ENCODE measurements around the gene OTOA. TPM values are rescaled to one million over a fixed set of nuclear protein-coding genes. Genes with fewer than 3 reads are reported as not detected.
"Not testable (repeated sequence)": the region's sequence is repeated elsewhere in the genome, so short reads cannot be mapped to it uniquely, and the experiment has no call there.

Gene OTOA
- total RNA-seq, 1 donor from 2014 or later = not detected

DNA sequence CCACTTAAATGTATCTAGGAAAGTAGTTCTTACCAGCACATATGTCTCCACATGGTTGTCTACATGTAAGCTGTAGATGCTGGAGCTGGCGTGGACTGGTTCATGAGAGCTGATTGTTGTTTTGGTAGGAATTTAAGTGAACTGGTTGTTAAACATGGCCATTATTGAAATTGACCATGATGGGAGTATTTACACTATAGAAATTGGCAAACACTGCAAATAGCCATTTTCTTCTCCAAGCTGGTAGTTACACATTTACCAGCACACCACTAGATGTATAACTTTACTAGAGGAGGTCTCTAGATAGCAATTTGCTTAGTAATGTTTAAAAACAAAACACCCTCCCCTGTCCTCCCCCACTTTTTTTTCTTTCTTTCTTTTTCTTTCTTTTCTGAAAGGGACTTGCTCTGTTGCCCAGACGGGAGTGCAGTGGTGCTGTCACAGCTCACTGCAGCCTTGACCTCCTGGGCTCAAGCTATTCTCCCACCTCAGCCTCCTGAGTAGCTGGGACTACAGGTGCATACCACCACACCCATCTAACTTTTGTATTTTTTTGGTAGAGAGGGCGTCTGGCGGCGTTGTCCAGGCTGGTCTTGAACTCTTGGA is 35.5 kb upstream of the OTOA start:
- H3K36me3 Mint-ChIP-seq = peaks cover 55% of the 10 kb centered on the region
- peaks cover 4% of the 10 kb centered on the region for H3K9me3 Mint-ChIP-seq
- no peak overlapping the region for H3K4me2 ChIP-seq
- no peaks in the 10 kb centered on the region for H3K79me2 ChIP-seq (ENCODE audit: low read depth)
- H3K9ac ChIP-seq = no peak overlapping the region
- no peak overlapping the region for H3K27ac Mint-ChIP-seq
- H4K20me1 ChIP-seq (ENCODE audit: low read depth) = no peaks in the 10 kb centered on the region
- no peaks in the 10 kb centered on the region for H3F3A ChIP-seq (ENCODE audit: low read depth)
- peaks cover 2% of the 10 kb centered on the region for H3K27me3 Mint-ChIP-seq (ENCODE audit: insufficient read depth, low read depth)
- TF ChIP-seq, protein P1, sequence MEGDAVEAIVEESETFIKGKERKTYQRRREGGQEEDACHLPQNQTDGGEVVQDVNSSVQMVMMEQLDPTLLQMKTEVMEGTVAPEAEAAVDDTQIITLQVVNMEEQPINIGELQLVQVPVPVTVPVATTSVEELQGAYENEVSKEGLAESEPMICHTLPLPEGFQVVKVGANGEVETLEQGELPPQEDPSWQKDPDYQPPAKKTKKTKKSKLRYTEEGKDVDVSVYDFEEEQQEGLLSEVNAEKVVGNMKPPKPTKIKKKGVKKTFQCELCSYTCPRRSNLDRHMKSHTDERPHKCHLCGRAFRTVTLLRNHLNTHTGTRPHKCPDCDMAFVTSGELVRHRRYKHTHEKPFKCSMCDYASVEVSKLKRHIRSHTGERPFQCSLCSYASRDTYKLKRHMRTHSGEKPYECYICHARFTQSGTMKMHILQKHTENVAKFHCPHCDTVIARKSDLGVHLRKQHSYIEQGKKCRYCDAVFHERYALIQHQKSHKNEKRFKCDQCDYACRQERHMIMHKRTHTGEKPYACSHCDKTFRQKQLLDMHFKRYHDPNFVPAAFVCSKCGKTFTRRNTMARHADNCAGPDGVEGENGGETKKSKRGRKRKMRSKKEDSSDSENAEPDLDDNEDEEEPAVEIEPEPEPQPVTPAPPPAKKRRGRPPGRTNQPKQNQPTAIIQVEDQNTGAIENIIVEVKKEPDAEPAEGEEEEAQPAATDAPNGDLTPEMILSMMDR (IDR thresholded peaks at IDR 0.05) = no peak
- TF ChIP-seq EZH2 (IDR thresholded peaks at IDR 0.05) = no peak
- TF ChIP-seq EZH2phosphoT487 (IDR thresholded peaks at IDR 0.05) = no peak
- H3K27ac ChIP-seq = no peak overlapping the region
- no peaks in the 10 kb centered on the region for H3K9me3 ChIP-seq (ENCODE audit: low read depth)
- H3K27me3 ChIP-seq = no peaks in the 10 kb centered on the region
- H2AFZ ChIP-seq (replicated peaks) = no peak overlapping the region
- H3K4me1 Mint-ChIP-seq = peaks cover 2% of the 10 kb centered on the region
- DNase-seq (ENCODE audit: low spot score) = no peak
- no peaks in the 10 kb centered on the region for H3K4me1 ChIP-seq
- no peak overlapping the region for H3K4me3 ChIP-seq
- no peak overlapping the region for H3K4me3 Mint-ChIP-seq
- H3K36me3 ChIP-seq = peaks cover 11% of the 10 kb centered on the region

DNA sequence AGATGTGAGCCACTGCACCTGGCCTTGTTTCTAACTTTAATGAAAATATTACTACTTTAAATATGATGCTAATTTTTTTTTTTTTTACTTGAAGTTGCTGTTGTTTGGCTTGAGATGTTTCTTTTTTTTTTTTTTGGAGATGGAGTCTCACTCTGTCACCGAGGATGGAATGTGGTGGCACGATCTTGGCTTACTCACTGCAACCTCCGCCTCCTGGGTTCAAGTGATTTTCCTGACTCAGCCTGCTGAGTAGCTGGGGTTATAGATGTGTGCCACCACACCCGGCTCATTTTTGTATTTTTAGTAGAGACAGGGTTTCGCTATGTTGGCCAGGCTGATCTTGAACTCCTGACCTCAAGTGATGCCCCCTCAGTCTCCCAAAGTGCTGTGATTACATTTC is 35.0 kb upstream of the OTOA start:
- no peaks in the 10 kb centered on the region for H3K27me3 ChIP-seq
- H4K20me1 ChIP-seq (ENCODE audit: low read depth) = no peaks in the 10 kb centered on the region
- H3K27ac ChIP-seq = no peak overlapping the region
- no peak overlapping the region for H3K4me2 ChIP-seq
- TF ChIP-seq EZH2 (IDR thresholded peaks at IDR 0.05) (no peak), EZH2phosphoT487 (IDR thresholded peaks at IDR 0.05) (no peak)
- TF ChIP-seq, protein P1 (IDR thresholded peaks at IDR 0.05) = no peak
- H3F3A ChIP-seq (ENCODE audit: low read depth) = no peaks in the 10 kb centered on the region
- Mint-ChIP-seq H3K4me3 (no peak overlapping the region), H3K27ac (no peak overlapping the region), H3K27me3 (ENCODE audit: insufficient read depth, low read depth) (peaks cover 2% of the 10 kb centered on the region), H3K9me3 (peaks cover 4% of the 10 kb centered on the region), H3K36me3 (peaks cover 52% of the 10 kb centered on the region), H3K4me1 (peaks cover 2% of the 10 kb centered on the region)
- DNase-seq (ENCODE audit: low spot score) = no peak
- H3K79me2 ChIP-seq (ENCODE audit: low read depth) = no peaks in the 10 kb centered on the region
- no peak overlapping the region for H2AFZ ChIP-seq (replicated peaks)
- H3K36me3 ChIP-seq = peaks cover 11% of the 10 kb centered on the region
- H3K4me1 ChIP-seq = no peaks in the 10 kb centered on the region
- no peak overlapping the region for H3K4me3 ChIP-seq
- no peak overlapping the region for H3K9ac ChIP-seq
- H3K9me3 ChIP-seq (ENCODE audit: low read depth) = no peaks in the 10 kb centered on the region

DNA sequence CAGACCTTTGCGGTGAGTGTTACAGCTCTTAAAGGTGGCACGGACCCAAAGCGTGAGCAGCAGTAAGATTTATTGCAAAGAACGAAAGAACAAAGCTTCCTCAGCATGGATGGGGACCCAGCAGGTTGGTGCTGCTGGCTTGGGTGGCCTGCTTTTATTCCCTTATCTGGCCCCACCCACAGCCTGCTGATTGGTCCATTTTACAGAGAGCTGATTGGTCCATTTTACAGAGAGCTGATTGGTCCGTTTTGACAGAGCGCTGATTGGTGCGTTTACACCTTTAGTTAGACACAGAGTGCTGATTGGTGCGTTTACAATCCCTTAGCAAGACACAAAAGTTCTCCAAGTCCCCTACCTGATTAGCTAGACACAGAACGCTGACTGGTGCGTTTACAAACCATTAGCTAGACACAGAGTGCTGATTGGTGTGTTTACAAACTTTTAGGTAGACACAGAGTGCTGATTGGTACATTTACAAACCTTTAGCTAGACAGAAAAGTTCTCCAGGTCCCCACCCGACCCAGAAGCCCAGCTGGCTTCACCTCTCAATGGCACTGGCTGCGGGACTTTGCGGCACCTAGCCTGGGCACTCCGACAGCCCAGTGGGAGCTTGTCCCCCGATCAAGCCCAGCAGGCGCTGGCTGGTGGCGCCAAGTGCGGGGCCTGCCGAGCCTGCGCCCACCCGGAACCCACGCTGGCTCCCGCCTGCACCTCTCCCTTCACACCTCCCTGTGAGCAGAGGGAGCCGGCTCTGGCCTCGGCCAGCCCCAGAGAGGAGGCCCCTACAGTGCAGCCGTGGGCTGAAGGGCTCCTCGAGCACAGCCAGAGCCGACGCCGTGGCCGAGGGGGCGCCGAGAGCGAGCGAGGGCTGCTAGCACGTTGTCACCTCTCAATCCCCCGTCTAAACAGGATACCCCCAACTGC is 33.9 kb upstream of the OTOA start:
- peaks cover 10% of the 10 kb centered on the region for H3K36me3 ChIP-seq
- not testable (repeated sequence) for H3K9me3 Mint-ChIP-seq; H3K4me1 Mint-ChIP-seq; H2AFZ ChIP-seq (replicated peaks); H3K27me3 Mint-ChIP-seq (ENCODE audit: insufficient read depth, low read depth); H4K20me1 ChIP-seq (ENCODE audit: low read depth); H3K9me3 ChIP-seq (ENCODE audit: low read depth); H3K27me3 ChIP-seq; H3K27ac ChIP-seq; H3K27ac Mint-ChIP-seq; H3K4me3 Mint-ChIP-seq; H3K4me1 ChIP-seq; H3K9ac ChIP-seq; H3K79me2 ChIP-seq (ENCODE audit: low read depth); H3K4me3 ChIP-seq; H3K4me2 ChIP-seq; DNase-seq (ENCODE audit: low spot score); H3F3A ChIP-seq (ENCODE audit: low read depth)
- H3K36me3 Mint-ChIP-seq = peaks cover 48% of the 10 kb centered on the region

DNA sequence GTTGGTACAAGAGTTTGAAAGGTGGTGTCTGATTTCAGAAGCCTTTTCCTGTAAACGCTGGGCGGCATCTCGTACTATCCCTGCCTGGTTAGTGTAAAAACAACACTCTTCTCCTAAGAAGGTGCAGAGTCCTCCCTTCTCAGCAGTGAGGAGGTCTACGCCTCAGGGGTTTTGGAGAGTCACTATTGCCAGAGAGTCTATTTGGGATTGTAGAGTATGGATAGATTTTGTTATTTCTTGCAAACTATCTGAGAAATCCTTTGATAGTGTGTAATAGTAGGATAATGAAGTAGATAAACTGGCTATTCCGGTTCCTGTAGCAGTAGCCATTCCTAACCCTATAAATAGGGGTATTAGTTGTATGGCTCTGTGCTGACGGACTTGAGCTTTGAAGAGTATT is 32.9 kb upstream of the OTOA start:
- H2AFZ ChIP-seq (replicated peaks); H3K36me3 ChIP-seq; H3K9me3 Mint-ChIP-seq; H3K27me3 Mint-ChIP-seq (ENCODE audit: insufficient read depth, low read depth); H3F3A ChIP-seq (ENCODE audit: low read depth); H4K20me1 ChIP-seq (ENCODE audit: low read depth); DNase-seq (ENCODE audit: low spot score); H3K4me3 ChIP-seq; H3K4me3 Mint-ChIP-seq; H3K9me3 ChIP-seq (ENCODE audit: low read depth); H3K27ac ChIP-seq; H3K4me2 ChIP-seq; H3K79me2 ChIP-seq (ENCODE audit: low read depth); H3K27me3 ChIP-seq; H3K27ac Mint-ChIP-seq; H3K4me1 ChIP-seq; H3K9ac ChIP-seq: not testable (repeated sequence)
- H3K4me1 Mint-ChIP-seq = peaks cover 12% of the 10 kb centered on the region
- peaks cover 45% of the 10 kb centered on the region for H3K36me3 Mint-ChIP-seq

DNA sequence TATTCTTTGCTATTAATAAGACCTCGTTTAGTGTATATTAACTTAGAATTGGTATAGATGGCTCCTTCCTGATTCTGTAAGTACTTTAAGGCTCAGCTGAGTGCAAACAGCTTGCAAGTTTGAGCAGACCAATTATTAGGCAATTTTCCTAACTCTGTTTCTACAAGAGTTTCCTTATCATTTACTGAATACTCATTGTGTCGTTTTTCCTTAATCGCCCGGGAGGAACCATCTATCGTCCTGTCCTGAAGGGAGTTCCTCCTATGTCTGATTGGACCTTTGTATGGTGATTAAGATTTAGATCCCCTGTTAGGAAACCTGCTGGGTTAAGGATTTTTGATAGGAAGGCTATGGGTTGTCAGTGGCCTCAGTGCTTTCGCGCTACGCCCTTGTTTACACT is 32.4 kb upstream of the OTOA start:
- not testable (repeated sequence) for H3K4me3 Mint-ChIP-seq; H3K4me2 ChIP-seq; H3K9me3 ChIP-seq (ENCODE audit: low read depth); H3K27ac ChIP-seq; H2AFZ ChIP-seq (replicated peaks); H4K20me1 ChIP-seq (ENCODE audit: low read depth); H3K9ac ChIP-seq; H3K9me3 Mint-ChIP-seq; DNase-seq (ENCODE audit: low spot score); H3K36me3 ChIP-seq; H3K27ac Mint-ChIP-seq; H3K79me2 ChIP-seq (ENCODE audit: low read depth); H3K27me3 ChIP-seq; H3K4me3 ChIP-seq; H3K4me1 ChIP-seq; H3K27me3 Mint-ChIP-seq (ENCODE audit: insufficient read depth, low read depth); H3F3A ChIP-seq (ENCODE audit: low read depth)
- peaks cover 44% of the 10 kb centered on the region for H3K36me3 Mint-ChIP-seq
- H3K4me1 Mint-ChIP-seq = peaks cover 12% of the 10 kb centered on the region

DNA sequence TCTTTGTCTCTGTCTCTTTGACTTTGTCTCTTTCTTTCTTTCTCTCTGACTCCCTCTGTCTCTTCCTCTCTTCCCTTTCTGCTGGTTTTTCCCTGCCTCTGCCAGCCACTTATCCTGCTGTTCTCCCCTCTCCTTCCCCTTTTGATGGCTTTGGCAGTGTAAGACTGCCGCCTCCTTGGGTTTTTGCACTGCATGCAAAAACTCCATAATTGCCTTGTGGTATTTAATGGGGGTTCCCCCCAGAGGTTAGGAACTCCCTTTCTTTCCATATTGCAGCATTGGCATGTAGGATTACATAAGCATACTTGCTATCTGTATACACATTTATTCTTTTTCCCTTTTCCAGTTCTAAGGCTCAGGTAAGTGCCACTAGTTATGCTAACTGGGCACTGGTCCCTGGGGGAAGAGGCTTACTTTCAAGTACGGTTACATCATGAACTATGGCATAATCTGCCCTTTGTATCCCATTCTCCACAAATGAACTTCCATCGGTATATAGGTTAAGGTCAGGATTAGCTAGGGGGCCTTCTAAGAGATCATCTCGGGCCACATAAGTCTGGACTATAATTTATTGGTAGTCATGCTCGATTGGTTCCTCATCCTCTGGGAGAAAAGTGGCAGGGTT is 31.7 kb upstream of the OTOA start:
- H3K27me3 Mint-ChIP-seq (ENCODE audit: insufficient read depth, low read depth); H4K20me1 ChIP-seq (ENCODE audit: low read depth); H3K27ac Mint-ChIP-seq; H2AFZ ChIP-seq (replicated peaks); H3F3A ChIP-seq (ENCODE audit: low read depth); H3K4me1 Mint-ChIP-seq; H3K4me3 Mint-ChIP-seq; H3K27ac ChIP-seq; H3K4me1 ChIP-seq; H3K9ac ChIP-seq; DNase-seq (ENCODE audit: low spot score); H3K4me3 ChIP-seq; H3K4me2 ChIP-seq; H3K36me3 ChIP-seq; H3K9me3 ChIP-seq (ENCODE audit: low read depth); H3K79me2 ChIP-seq (ENCODE audit: low read depth); H3K9me3 Mint-ChIP-seq; H3K27me3 ChIP-seq: not testable (repeated sequence)
- peaks cover 39% of the 10 kb centered on the region for H3K36me3 Mint-ChIP-seq
